AG10803 (cell line): ENCODE results near the gene TYW5.

ENCODE experiments used
- DNase-seq: peaks from one replicate; pipeline ENCODE4 v3.0.0; 2010; ENCODE audit warnings: low read depth
- H3K4me3 ChIP-seq: 2 replicates; pipeline ENCODE4 v1.5.1; 2011; ENCODE audit warnings: mild to moderate bottlenecking, low read length, control low read depth
- TF ChIP-seq, protein P1 (sequence below): conservative IDR thresholded peaks from 2 replicates; pipeline ENCODE4 v1.5.1; 2011; ENCODE audit warnings: mild to moderate bottlenecking, low read length, control low read depth, inconsistent platforms

The TYW5 gene, protein sequence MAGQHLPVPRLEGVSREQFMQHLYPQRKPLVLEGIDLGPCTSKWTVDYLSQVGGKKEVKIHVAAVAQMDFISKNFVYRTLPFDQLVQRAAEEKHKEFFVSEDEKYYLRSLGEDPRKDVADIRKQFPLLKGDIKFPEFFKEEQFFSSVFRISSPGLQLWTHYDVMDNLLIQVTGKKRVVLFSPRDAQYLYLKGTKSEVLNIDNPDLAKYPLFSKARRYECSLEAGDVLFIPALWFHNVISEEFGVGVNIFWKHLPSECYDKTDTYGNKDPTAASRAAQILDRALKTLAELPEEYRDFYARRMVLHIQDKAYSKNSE

DNA sequence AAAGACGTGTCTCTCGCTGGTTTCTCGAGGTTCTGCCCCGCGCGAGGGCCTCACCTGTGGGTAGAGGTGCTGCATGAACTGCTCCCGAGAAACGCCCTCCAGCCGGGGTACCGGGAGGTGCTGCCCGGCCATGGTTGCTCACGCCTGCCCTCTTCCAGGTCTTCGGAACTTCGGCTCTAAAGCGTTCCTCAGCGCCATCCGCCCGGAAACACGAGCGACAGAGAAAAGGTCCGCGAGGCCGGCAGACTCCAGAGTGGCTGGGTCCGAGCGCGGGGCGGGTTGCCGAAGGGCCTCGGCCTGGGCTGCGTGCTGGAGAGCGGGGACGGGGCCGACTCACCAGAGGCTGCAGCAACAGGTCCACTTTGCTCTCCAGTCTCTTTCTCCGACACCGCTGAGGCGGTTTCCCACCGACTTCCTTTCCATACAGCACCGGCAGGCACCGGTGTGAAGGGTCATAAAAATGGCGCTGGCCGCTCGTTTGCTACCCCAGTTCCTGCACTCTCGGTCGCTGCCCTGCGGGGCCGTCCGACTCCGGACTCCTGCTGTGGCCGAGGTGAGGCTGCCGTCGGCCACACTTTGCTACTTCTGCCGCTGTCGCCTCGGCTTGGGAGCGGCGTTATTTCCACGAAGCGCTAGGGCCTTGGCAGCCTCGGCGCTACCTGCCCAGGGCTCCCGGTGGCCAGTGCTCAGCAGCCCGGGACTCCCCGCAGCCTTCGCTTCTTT lies at the start of gene TYW5, which contains the start of gene MAIP1:
TSS of gene TYW5 (minus strand) at position 153 of the 723 bp plus-strand sequence. CDS start at position 132, 21 bp downstream.
TSS of gene MAIP1 (plus strand) at position 244 of the 723 bp plus-strand sequence. CDS start at position 461, 217 bp downstream.
- DNase-seq, result peak; percentile 84
- peak within 1 kb of the TSS; percentile 92 for H3K4me3 ChIP-seq
- TF ChIP-seq, protein P1, sequence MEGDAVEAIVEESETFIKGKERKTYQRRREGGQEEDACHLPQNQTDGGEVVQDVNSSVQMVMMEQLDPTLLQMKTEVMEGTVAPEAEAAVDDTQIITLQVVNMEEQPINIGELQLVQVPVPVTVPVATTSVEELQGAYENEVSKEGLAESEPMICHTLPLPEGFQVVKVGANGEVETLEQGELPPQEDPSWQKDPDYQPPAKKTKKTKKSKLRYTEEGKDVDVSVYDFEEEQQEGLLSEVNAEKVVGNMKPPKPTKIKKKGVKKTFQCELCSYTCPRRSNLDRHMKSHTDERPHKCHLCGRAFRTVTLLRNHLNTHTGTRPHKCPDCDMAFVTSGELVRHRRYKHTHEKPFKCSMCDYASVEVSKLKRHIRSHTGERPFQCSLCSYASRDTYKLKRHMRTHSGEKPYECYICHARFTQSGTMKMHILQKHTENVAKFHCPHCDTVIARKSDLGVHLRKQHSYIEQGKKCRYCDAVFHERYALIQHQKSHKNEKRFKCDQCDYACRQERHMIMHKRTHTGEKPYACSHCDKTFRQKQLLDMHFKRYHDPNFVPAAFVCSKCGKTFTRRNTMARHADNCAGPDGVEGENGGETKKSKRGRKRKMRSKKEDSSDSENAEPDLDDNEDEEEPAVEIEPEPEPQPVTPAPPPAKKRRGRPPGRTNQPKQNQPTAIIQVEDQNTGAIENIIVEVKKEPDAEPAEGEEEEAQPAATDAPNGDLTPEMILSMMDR, result peak; percentile 19

DNA sequence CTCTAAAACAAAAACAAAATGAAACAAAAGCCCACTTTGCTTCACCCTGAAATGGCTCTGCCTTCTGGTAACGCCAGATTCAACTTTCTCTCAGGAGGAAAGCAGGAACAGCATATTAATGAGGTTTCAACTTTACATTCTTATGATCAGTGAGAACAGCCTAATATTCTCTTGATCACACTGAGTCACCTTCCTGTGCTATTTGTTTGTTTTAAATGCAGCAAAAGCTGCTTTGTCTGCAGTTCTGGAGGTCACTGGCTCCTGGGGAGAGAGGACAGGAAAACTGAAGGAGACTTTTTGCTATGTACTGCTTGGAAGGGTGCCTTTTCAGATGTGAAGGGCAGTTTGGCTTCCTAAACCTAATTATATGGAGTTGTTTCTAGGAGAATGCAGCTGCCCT lies 48.2 kb upstream of the TYW5 start:
- no peak for DNase-seq
- TF ChIP-seq, protein P1, result no peak
- H3K4me3 ChIP-seq, result no peak overlapping the region

DNA sequence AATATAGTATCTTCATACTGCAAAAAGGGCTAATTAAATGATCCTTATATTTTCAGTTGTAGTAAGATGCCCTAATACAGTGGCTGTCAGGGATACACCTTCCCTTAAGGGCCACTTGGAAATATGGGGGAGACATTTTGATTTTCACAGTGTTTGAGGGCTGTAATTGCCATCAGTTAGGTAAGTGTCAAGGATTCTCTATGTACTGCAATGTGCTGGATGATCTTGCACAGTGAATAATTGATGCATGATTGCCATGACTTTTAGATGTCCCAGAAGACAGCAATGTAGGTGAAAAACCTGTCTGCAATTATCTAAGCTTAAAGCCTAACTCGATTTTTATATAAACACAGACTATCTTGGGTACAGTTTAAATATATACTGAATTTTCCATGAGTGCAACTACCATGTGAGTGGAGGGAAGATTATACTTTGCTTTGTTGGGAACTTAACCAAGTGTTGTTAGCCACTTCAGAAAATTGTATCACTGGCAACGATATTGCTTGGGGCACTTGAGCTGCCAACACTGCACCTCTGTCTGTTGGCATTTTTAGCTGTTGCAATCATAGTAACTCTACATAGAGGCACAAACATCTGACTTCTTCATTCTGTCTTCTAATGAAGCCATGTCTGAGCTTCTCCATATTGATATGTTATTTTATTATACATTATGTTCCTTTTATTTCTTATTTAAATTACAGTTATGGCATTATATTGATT lies 45.3 kb upstream of the TYW5 start:
- no peak overlapping the region for H3K4me3 ChIP-seq
- TF ChIP-seq, protein P1, result no peak
- DNase-seq, result no peak

DNA sequence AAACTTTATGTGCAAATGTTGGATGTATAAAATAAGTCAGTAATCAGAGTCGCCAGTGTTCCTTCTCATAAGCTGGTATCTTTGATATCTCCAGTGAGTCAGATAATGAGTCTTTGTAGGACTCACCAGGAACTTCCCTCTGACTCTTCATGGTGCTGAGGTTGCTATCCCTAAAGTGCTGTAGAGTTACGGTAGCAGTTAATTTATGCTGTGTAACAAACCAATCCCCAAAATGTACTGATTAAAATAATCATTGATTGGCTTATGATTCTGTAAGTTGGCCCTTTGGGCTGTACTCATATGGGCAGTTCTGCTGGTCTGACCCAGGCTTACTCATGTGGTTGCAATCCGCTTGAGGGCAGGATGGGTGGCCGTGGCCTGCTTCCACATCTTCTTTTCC lies 43.9 kb upstream of the TYW5 start:
- TF ChIP-seq, protein P1, result no peak
- no peak overlapping the region for H3K4me3 ChIP-seq
- no peak for DNase-seq

DNA sequence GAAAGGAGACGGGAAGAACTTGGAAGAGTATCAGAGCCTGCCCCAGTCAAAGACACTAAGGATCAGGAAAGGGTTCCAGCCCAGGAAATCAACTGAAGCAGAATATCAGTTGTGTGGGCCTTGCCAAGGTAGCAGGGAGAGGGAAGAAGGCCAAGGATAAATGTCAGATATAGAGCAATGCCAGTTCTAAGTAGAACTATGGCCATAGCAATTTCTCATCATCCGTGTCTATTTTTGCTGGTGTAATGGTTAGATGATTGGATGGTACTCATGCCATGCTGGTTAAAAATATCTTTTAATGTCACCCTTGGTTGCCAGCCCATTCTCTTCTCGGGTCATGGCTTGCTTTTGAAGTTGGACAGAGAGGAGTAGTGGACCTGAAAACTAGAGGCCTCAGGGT lies 42.0 kb upstream of the TYW5 start:
- TF ChIP-seq, protein P1, result no peak
- DNase-seq, result no peak
- no peak overlapping the region for H3K4me3 ChIP-seq

DNA sequence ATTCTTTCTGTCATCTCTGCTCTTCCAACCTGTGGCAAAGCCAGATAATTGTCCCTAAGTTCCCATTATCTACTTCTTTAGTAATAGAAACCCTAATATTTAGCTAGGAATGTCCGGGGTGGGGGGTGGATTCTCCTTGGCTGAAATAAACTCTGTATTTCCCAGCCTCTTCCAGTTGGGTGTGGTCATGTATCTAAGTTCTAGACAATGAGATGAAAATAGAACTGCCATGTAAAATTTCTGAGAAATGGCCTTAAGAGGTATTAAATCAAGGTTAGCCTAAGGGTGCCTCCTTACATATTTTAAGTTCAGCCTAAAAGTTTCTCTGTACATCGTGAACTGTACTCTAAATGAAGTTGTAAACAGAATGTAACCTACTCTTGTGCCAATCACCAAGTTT lies 39.6 kb upstream of the TYW5 start:
- no peak overlapping the region for H3K4me3 ChIP-seq
- TF ChIP-seq, protein P1, result no peak
- no peak for DNase-seq
